Subcutaneous abdominal adipose tissue (tissue), 5 donors: Measurements from ENCODE around the gene FOLR1.

ENCODE experiments used
- H3K27ac ChIP-seq: one replicate; pipeline ENCODE4 v1.7.0; 2013; ENCODE audit warnings: low read depth, mild to moderate bottlenecking, inconsistent platforms, low read length, moderate library complexity
- H3K27me3 ChIP-seq, 5 donors: one replicate each; pipeline ENCODE4 v1.7.0; 2013; ENCODE audit warnings: low read length in 5 of 5, inconsistent platforms in 1 of 5; ENCODE audit not compliant: control insufficient read depth in 5 of 5, insufficient read depth in 4 of 5
- H3K36me3 ChIP-seq, 5 donors: one replicate each; pipeline ENCODE4 v1.7.0; 2013; ENCODE audit warnings: low read length in 5 of 5; ENCODE audit not compliant: control insufficient read depth in 5 of 5, insufficient read depth in 5 of 5
- H3K4me1 ChIP-seq, 5 donors: one replicate each; pipeline ENCODE4 v1.7.0; 2013; ENCODE audit warnings: low read length in 5 of 5, mild to moderate bottlenecking in 3 of 5, moderate library complexity in 1 of 5; ENCODE audit not compliant: control insufficient read depth in 5 of 5, insufficient read depth in 5 of 5
- H3K4me3 ChIP-seq, 5 donors: one replicate each; pipeline ENCODE4 v1.7.0; 2013; ENCODE audit warnings: low read length in 5 of 5, low read depth in 1 of 5
- H3K9ac ChIP-seq, 5 donors: one replicate each; pipeline ENCODE4 v1.7.0; 2013; ENCODE audit warnings: low read length in 5 of 5, mild to moderate bottlenecking in 4 of 5, moderate library complexity in 3 of 5
- H3K9me3 ChIP-seq, 5 donors: one replicate each; pipeline ENCODE4 v1.7.0; 2013; ENCODE audit warnings: low read length in 5 of 5; ENCODE audit not compliant: control insufficient read depth in 5 of 5
- donor health status: healthy.
- donor health status: healthy.
- donor health status: healthy.
- donor health status: healthy.
- donor health status: healthy.

Gene FOLR1

DNA sequence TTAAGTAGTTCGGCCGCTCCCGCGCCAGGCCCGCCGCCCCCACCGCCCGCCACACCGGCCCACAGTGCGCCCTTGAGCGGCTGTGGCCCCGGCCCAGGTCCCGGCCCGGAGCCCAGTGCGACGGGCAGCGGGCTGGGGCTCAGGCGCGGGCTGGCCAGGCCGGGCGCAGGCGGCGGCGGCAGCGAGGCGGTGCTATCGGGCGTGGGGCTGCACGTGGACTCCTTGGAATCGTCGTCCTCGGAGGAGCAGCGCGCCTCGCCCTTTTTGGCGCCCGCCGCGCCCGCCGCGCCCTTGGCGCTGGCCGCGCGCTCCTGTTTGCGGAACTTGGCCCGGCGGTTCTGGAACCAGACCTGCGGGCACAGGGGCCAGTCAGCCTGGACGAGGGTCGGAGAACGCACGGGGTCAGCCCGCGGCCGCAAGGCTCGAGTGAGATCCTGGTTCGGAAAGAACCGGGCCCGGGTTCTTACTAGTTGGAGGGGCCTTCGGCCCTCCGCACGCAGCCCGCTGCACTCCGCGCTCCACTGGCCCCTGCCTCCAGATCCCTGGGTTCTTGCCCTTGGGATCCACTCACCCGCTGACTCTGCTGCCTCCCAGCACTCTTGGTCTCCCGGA, 48.0 kb downstream of the FOLR1 start:
- Histone ChIP-seq H3K4me1 (peaks cover 4 to 69% (median 58%) of the 10 kb centered on the region in 5 donors), H3K27me3 (peaks cover 21 to 28% (median 26%) of the 10 kb centered on the region in 5 donors), H3K9ac (peak overlapping the region in 2 of 5 donors; percentile 6 to 23), H3K9me3 (no peaks in the 10 kb centered on the region), H3K36me3 (peaks cover 0 to 31% (median 30%) of the 10 kb centered on the region in 5 donors), H3K27ac (no peak overlapping the region), H3K4me3 (peak overlapping the region; percentile 15 to 61 (median 47))

DNA sequence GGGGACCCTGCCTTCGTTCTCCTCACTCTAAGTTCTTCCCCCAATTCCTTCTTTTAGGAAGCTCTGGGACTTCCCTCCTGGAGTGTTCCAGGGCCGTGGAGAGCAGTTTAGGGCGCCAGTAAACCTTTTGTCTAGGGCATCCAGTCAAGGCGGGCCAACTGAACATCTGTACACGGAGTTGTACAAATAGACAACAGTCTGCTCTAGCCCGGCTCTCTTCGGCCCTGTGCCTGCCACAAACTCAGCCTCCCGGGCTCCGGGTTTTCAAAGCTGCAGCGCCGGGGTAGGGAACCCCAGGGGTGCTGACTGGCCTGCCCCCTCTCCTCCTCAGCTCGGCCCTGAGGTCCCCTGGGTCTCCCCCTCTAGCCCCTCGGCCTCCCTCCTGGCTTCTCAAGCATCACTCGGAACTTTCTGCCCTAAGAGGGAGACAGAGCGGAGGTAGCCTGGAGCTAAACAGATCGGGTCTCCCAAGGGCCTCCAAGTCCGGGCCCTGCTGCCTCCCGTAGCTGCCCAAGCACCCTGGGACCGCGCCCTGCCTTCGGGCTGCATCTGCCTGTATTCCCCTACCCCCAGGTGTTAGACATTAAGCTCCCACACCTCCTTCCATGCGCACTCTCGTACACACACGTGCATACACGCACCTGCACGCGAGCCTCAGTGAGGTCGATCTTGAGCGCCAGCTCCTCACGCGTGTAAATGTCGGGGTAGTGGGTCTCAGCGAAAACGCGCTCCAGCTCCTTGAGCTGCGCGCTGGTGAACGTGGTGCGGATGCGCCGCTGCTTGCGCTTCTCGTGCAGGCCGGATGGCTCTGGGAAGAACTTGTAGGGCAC, 48.7 kb downstream of the FOLR1 start:
- H3K27me3 ChIP-seq = peaks cover 29 to 35% (median 34%) of the 10 kb centered on the region in 5 donors
- peaks cover 0 to 24% (median 23%) of the 10 kb centered on the region in 5 donors for H3K36me3 ChIP-seq
- no peak overlapping the region for H3K27ac ChIP-seq
- peak overlapping the region; percentile 15 to 61 (median 47) for H3K4me3 ChIP-seq
- H3K9me3 ChIP-seq = no peaks in the 10 kb centered on the region
- peaks cover 4 to 61% (median 51%) of the 10 kb centered on the region in 5 donors for H3K4me1 ChIP-seq
- H3K9ac ChIP-seq = peak overlapping the region in 2 of 5 donors; percentile 23 to 35

DNA sequence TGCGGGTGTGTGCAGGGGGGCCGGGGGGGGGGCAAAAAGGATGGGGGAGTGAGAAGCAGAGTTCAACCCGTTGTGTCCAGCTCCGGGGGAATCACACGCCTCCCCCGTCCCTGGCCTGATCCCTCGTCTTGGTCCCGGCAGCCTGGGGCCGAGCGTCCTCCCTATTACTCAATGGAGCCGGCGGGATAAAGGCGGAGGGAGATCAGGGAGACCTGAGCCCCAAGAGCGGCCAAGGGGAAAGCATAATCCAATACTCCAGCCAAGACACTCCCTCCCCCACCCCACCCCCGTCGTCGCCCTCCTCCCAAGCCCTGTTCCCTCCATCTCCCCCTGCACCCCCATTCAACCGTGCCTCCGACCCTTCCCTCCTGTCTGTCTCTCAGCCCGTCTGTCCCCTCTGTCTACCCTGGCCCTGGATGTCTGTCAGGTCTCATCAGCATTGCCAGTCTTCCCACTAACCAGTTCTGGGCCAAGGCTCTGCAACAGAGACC, 49.4 kb downstream of the FOLR1 start:
- H3K9ac ChIP-seq = no peak overlapping the region
- no peaks in the 10 kb centered on the region for H3K9me3 ChIP-seq
- no peak overlapping the region for H3K27ac ChIP-seq
- H3K4me3 ChIP-seq = no peak overlapping the region
- peaks cover 4 to 55% (median 45%) of the 10 kb centered on the region in 5 donors for H3K4me1 ChIP-seq
- peaks cover 0 to 20% (median 17%) of the 10 kb centered on the region in 5 donors for H3K36me3 ChIP-seq
- peaks cover 35 to 41% (median 39%) of the 10 kb centered on the region in 5 donors for H3K27me3 ChIP-seq

DNA sequence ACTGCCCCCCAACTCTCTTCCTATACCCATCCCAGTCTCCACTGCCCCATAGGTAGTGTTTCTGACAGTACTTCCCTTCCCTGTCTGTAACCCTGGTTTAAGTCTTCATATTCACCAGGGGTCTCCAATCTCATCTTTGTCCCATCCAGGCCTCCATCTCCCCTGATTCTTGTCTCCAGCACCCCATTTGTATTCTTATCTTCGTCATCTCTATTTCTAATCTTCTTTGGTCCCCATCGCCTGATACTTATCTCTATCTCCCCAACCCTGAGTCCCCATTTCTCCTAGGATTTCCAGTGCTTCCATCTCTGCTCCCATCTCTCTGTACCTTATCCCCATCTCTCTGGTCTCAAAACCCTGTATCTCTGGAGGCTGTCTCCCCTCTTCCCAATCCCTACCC, 50.2 kb downstream of the FOLR1 start:
- Histone ChIP-seq H3K36me3 (peaks cover 0 to 12% (median 12%) of the 10 kb centered on the region in 5 donors), H3K9me3 (no peaks in the 10 kb centered on the region), H3K9ac (no peak overlapping the region), H3K4me1 (peaks cover 4 to 47% (median 37%) of the 10 kb centered on the region in 5 donors), H3K27ac (no peak overlapping the region), H3K4me3 (no peak overlapping the region), H3K27me3 (peaks cover 39 to 48% (median 40%) of the 10 kb centered on the region in 5 donors)

DNA sequence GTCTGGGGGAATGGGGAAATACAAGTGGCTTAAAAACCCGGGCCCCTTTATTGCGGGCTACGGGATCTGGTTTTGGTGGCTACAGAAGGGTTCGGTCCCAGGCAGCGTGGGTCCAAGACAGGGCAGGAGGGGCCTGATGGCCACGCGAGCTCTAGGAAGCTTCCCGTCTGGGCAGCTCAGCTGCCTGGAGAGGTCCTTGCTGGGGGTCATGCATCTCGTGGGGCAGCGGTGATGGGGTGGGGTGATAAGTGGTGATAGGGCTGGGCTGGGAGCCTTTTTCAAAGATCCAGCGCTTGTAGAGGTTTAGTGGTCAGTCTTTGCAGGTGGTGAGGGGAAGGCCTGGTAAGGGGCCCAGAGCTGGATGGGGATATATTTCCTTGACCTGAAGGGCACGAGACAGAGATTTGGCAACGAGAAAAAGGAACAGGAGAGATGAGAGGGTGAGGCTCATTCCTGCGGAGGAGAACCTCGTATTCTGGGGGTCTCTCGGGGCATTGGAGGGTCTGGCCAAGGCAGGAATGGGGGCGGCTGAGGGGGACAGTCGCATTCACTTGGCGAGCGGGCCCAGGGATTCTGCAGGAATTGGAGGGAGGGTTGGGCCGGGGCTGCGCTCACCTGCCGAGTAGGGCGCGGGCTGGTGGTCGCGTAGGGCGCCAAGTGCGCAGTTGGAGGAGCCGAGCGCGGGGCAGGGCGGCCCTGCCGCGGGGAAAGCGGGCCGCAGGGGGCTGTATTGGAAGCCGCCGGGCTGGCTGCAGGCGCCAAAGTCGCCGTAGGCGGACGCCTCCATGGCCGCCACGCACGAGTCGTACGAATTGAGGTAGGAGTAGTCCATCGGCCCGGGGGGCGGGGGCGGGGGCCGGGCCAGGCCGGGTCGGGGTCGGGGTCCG, 51.5 kb downstream of the FOLR1 start:
- no peak overlapping the region for H3K4me3 ChIP-seq
- peaks cover 39 to 50% (median 45%) of the 10 kb centered on the region in 5 donors for H3K27me3 ChIP-seq
- no peak overlapping the region for H3K9ac ChIP-seq

DNA sequence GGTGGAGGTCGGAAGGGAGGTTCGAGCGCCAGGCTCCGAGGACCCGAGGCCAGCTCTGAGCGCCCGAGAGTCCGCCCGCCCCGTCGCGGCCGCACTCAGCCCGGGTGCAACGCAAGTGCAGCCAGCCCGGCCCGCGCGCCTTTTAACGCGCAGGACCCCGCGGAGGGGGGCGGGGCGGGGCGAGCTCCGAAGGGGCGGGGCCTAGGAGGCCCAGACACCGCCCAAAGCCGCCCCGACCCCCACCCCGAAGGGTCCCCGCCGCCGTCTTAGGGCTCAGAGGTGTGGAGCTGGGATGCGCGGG, 52.1 kb downstream of the FOLR1 start, which contains the start of gene PHOX2A:
TSS of gene PHOX2A (minus strand) at position 117 of the 301 bp plus-strand sequence. CDS start 172 bp downstream, outside the sequence.
- no peak within 1 kb of the TSS for H3K9ac ChIP-seq
- H3K4me3 ChIP-seq = no peak within 1 kb of the TSS
- no peaks in the 10 kb centered on the region for H3K9me3 ChIP-seq
- peaks cover 4 to 29% (median 22%) of the 10 kb centered on the region in 5 donors for H3K4me1 ChIP-seq
- no peaks in the 10 kb centered on the region for H3K36me3 ChIP-seq
- no peak within 1 kb of the TSS for H3K27ac ChIP-seq
- peaks cover 39 to 50% (median 47%) of the 10 kb centered on the region in 5 donors for H3K27me3 ChIP-seq

More for the DNA sequence above, 51.5 kb downstream of the FOLR1 start:
- H3K27ac ChIP-seq = no peak overlapping the region
- peaks cover 4 to 35% (median 27%) of the 10 kb centered on the region in 5 donors for H3K4me1 ChIP-seq
- no peaks in the 10 kb centered on the region for H3K9me3 ChIP-seq
- peaks cover 0 to 1% (median 0%) of the 10 kb centered on the region in 5 donors for H3K36me3 ChIP-seq

DNA sequence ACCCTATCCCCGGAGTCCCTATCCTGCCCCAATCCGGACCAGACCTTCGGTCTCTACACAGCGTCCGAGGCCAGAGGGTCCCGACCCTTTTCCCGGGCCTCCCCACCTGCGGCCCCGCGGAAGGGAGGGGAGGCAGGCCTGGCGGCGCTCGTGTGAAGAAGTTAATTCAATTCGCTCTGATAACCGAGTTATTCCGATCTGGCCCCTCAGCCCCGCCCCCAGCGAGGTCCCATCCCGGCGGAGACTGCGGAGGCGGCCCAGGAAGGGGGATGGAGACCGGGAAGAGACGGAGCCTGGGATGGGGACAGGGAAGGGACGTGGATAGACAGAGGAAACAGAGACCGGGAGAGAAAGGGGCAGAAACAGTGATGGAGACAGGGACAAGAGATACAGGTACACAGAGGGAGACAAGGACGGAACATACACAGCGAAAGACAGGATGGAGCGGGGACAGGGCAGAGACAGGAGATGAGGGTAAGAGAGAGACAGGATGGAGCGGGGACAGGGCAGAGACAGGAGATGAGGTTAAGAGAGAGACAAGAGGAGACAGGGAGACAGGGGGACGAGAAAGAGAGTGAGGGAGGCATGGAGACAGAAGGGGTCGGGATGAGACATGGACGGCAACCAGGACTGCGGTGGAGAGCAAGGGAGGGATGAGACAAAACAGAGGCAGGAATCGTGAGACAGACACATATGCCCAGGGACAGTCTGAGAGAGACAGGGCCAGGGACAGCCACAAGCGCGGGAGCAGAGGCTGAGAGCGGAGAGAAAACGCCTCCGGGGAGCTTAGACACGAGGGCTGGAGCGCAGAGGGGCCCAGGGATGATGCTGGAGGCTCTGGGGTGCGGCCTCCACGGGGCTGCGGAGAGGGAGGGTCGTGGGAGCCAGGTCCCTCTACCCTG, 52.7 kb downstream of the FOLR1 start:
- Histone ChIP-seq H3K4me3 (no peak overlapping the region), H3K27ac (no peak overlapping the region), H3K4me1 (peaks cover 2 to 23% (median 16%) of the 10 kb centered on the region in 5 donors), H3K9me3 (no peaks in the 10 kb centered on the region), H3K9ac (no peak overlapping the region), H3K27me3 (peaks cover 39 to 51% (median 48%) of the 10 kb centered on the region in 5 donors), H3K36me3 (no peaks in the 10 kb centered on the region)

DNA sequence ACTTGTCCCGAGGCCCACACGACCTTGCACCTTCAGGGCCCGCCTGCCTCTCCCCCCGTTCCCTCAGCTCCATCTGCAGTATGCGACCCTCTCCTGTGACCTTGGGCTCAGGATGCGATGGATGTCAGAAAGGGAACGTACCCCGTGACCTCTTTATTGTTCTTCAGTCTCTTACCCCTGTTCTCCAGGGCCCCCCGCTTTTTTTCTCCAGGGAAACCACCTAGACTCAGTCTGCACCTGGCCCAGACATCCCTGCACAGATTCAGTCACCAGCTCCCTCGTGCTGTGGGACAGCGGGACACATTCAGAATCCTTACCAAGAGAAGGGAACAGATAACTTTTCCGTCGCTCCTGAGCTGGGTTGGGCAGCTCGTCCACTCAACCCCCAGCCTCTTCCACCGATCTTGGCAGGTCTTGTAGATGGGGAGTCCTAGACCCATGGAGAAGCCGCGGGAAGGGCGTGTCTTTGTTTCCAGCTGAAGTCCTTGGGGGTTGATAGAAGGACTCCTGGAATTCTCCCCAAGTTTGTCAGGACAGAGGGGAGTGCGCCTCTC, 53.4 kb downstream of the FOLR1 start:
- Histone ChIP-seq H3K4me1 (peaks cover 2 to 18% (median 10%) of the 10 kb centered on the region in 5 donors), H3K27me3 (peaks cover 39 to 56% (median 49%) of the 10 kb centered on the region in 5 donors), H3K9ac (no peak overlapping the region), H3K4me3 (no peak overlapping the region), H3K27ac (no peak overlapping the region), H3K36me3 (no peaks in the 10 kb centered on the region), H3K9me3 (no peaks in the 10 kb centered on the region)
